ENCODE data around the gene BAX.

BAX gene

GRCh38 chr19:48988860-48989259 lies 34.2 kb downstream of the BAX start:
- DNase-seq = no peak

DNA sequence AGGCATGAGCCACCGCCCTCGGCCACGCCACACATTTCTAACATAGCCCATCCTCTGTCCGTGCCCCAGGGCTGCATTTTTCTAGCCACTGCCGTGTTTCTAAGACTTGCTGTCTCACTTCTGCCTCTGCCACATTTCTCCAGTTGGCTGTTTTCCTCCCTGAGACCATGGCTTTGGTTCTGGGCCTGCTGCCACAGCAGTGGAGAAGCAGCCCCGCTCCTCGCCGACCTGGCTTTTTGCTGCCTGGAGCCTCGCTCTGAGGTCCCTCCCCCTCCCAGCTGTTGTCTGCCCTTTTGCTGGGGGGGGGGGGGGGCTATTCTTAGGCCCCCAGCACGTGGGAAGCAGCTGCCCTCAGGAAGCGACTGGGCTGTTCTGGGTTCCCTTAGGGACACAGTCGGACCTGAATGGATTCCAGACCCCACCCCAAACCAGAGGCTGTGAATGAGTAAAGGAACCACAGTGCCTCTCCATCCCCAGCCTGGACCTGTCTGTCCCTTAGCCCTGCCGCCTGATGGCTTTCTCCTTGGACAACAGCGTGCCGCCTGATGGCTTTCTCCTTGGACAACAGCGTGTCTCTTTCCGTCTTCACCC lies 35.1 kb downstream of the BAX start:
- no peak for DNase-seq

DNA sequence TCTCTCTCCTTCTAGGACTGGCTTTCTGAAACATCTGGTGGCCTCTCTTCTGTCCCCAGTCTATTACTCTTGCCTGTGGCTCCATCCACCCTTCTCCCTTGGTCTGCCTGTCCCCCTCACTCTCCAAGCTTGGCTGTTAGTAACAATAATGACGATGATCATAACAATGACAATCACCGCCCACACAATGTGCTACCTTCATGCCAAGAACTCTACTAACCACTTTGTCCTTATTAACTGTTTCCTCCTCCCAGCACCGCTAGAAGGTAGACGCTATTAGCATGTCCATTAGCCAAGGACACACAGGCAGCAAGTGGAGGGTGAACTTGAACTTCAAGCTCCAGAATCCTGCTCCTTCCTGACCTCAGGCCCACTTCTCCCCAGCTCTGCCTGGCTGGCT lies 35.7 kb downstream of the BAX start:
- DNase-seq = no peak

DNA sequence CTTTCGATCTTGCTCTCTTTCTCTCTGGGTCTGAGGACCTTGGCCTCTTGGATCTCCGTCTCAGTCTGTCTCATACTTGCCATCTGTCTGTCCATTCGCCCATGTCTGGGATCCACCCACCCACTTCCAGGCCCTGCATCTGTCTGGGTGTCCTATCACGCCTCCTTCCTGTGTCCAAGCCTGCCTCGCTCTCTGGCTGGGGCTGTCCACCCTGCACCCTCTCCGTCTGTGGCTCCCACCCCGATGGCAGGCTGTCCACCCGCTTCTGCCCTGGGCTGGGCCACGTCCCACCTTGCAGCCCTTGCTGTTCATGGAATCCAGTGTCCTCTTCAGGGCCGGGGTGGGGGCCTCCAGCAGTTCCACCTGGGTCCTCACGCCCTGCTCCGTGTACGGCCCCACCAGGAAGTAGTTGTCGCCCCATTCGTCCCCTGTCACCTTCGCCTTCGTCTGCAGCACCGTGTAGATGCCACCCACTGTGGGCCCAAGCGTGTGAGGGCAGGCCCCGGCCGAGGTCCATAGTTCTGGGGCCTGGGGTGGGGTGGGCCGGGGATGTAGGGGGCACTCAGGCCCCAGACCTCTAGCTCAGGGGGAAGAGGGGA lies 36.4 kb downstream of the BAX start:
- DNase-seq = no peak

DNA sequence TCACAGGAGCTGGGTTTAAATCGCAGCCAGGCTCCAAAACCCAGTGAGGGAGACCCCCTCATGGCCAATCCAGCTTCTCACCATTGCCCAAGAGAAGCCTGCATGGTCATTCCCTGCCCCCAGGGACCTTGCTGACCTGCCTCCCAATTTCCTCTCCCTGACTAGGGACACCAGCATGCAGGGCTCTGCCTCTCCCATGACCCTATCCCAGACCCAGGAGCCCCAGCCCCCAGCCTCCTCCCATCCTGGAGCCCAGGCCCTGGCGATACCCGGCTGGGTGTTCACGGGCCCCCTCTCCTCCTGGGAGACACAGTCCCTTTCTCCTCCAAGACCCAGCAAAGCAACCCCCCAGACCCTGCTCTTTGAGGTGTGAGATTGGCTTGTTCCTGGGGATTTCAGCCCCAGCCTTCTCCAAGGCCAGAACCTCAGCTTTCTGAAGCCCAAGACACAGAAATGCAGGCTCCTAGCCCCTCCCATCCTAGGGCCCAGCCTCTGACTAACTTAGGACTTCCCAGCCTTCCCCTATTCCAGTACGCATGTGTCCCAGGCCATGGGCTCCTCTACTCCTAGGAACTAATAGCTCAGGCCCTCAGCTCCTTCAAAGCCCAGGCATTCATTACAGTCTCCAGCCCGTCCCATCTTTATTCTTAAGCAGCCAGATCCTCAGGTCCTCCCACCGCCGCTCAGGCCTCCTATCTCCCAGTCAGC lies 37.4 kb downstream of the BAX start:
- no peak for DNase-seq

GRCh38 chr19:48992581-48993174 lies 38.0 kb downstream of the BAX start:
- no peak for DNase-seq

DNA sequence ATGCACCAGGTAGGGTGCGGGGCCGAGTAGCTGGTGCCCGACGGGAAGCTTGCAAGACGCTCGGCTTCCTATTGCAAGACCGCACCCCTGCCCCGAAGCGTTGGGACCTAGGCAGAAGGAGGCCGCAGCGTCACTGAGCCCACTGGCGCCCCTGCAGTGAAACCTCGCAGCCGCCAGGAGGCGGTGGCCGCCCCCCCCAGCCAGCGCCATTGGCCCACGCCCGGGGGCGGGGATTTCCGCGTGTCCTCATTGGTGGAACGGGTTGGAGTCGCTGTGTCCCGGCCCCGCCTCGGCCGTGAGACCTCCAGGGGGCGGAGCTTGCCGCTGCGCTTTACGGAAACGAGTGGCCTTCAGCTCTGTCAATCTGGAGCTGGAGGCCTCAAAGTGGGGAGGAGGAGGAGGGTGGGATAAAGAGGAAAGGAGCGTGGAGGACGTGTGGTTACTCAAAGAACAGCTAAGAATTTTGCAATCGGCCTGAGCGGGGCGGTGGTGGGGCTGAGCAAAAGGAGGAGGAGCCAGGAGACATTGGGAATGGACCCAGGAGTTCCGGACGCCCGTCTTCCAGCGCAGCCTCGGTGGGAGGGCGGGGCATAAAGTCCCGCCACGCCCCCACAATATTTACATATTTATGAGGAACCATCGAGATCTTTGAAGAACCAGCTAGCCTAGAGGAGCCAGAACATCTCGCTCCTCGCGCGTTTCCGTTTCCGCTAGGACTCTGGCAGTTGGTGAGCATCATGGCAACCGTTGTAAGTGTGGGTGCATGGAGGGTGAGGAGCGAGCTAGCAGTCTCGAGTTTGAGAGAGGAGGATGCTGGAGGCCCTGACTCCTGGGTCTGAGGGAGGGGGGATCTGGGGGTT lies 38.7 kb downstream of the BAX start, which contains the start of the genes GYS1 and RUVBL2:
GYS1 (minus strand) TSS at position 135 of the 860 bp plus-strand sequence. CDS start 197 bp downstream, outside the sequence.
RUVBL2 (plus strand) TSS at position 713 of the 860 bp plus-strand sequence; CDS start at position 738, 25 bp downstream.
- peak; percentile 95 for DNase-seq

DNA sequence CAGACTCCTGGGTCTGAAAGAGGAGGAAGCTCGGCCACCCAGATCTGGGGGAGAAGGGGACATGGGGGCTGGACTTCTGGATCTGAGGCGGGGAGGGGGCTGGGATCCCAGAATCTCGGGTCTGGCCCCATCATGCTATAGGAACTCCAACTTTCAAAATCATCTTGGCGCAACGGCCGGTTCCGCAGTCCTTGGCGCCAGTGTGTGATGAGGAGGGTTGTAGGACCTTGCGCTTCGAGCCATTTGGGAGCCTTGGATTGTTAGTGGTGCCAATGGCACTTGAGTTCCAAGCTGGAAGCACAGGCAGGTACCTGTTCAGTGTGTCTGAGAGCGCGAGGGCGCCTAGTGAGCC lies 39.3 kb downstream of the BAX start:
- no peak for DNase-seq

- peak; percentile 89 for DNase-seq
These were observed 43.3 kb downstream of the BAX start for GRCh38 chr19:48997972-48998371.

DNA sequence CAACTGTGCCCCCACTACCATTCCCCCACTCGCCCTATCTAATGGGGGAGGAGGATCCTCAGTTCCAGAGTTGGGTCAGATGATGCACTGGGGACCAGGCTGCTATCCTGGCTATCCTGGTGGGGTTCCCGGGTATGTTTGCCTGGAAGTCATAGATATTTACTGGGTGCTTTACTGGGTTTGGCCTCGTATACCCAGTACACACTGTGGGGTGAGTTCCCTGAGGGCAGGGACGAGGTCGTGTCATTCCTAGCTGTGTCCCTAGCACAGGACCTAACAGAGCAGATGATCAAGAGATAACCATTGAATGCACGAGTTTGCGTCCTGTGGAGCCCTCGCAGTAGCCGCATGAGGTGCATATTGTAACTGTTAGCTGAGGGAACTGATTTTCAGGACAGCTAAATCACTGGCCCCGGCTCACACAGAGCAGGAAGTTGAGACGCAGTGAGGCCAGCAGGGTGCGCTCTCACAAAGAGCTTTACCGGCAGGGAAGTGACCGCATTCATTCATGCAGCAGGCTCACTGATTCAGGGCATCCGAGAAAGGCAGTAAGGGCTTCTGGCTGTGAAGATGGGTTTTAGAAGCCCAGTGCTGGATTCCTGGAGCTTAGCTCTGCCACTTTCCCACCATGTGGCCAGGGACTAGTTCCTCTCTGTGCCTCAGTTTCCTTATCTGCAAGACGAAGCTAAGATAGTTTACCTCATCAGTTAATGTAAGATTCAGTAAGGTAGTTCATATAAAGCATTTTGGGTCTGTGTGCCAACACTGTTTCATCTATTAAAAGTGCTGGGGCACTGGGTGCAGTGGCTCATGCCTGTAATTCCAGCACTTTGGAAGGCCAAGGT lies 45.0 kb downstream of the BAX start:
- DNase-seq = no peak

GRCh38 chr19:49004133-49004532 lies 49.5 kb downstream of the BAX start:
- DNase-seq = no peak

DNA sequence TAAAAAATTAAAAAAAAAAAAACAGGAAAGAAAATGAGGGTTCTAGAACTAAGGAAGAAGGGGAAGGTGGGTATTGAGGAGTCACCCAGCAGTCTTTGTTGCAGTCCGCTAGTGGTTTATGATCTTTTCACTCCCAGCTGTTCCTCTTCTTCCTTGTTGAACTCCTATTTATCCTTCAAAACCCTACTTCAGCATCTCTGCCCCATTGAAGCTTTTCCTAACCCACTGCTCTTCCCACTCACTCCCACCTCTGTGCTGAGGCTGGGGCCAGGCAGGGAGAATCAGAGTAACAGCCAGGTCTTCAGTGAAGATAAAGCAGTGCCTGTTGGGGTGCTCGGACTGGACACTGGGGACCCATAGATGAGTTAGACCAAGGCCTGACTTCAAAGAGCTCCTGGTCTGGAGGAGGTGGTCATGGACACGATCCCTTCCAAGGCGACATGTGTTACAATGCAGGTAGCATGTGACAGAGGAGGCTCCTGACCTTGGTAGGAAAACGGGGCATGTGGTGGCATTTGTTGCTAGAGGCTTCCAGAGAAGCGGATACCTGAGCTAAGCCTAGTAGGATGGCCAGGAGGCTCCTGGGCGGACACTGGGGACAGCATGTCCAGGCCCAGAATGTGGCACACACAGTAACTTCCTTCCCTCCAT lies 50.4 kb downstream of the BAX start:
- DNase-seq = no peak

DNA sequence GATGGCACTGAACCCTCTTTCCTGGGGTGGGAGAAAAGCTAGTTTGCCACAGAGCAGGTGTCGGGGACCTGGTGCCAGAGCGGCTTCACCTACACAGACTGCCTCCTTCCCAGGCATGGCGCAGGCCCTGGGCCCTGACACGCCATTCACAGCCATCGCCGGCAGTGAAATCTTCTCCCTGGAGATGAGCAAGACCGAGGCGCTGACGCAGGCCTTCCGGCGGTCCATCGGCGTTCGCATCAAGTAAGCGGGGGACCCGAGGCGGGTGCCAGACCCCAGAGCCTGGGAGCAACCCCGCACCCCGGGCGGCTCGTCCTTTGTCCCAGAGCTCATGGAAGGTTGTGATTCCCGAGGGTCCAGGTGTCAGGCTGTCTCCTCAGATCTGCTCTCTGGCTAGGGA lies 52.2 kb downstream of the BAX start:
- DNase-seq = no peak

GRCh38 chr19:49009828-49010227 lies 55.2 kb downstream of the BAX start:
- no peak for DNase-seq

- no peak for DNase-seq
These were observed 55.8 kb downstream of the BAX start for GRCh38 chr19:49010453-49010852.

DNA sequence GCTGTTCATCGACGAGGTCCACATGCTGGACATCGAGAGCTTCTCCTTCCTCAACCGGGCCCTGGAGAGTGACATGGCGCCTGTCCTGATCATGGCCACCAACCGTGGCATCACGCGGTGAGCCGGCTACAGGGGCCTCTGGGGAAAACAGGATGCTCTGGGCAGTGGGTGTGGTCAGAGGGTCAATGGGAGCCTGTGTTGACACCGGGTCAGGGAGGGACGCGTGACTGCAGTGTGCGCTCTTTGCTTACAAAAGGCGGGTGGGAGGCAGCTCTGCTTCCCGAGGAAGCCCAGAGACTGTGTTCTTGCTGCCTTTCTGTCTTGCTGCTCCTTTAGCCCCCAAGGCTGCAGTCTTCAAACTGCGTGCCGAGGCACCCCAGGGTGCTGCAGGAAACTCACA lies 56.5 kb downstream of the BAX start:
- DNase-seq = no peak
